Activated naive CD4-positive, alpha-beta T cell (primary cell): ENCODE results near the gene PPP6R3.
"Not testable (repeated sequence)": the region's sequence is repeated elsewhere in the genome, so short reads cannot be mapped to it uniquely, and the experiment has no call there.

ENCODE experiments used
- DNase-seq, 4 experiments: peaks; one replicate each; lab custom pipeline; 2025; lab: John Stamatoyannopoulos, UW

The PPP6R3 gene

DNA sequence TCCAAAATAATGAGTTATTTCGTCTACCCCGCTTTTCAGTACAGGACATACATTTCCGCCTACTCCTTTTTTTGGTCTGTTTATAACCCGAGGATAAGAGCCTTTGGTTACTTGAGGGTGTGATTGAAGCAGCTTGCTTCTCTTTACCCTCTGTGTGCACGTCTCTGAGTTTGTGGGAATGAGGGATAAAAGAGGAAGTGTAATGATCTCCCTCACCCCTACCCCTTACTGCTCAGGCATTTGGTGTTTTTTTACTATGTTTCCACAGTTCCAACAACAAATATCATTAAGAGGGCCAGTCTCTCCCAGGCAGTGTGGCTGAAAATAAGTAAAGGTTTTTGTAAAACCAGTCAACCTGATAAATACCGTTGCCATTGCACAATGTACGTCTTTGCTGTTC, 140.6 kb downstream of the PPP6R3 start:
- DNase-seq = no peak

GRCh38 chr11:68609761-68610160, 149.2 kb downstream of the PPP6R3 start:
- no peak for DNase-seq

GRCh38 chr11:68610452-68611116, 150.0 kb downstream of the PPP6R3 start:
- no peak for DNase-seq

DNA sequence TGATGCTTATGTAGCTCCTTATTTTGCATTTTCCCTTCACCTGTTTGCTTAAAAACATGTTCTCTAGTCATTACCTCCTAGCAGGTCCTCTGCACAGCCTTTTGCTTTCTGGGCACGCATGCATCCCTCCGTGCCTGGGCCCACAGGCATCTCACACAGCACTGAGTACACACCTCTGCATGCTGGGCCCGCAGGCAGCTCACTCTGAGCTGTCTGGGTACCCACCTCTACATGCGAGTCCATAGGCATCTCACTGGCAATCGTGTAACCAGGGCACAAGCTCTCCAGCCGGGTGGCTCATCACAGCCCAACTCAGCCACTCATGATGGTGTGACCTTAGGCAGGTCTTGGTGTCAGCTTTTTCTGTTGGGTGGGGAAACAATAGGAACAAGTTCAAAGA, 155.1 kb downstream of the PPP6R3 start:
- DNase-seq = no peak

DNA sequence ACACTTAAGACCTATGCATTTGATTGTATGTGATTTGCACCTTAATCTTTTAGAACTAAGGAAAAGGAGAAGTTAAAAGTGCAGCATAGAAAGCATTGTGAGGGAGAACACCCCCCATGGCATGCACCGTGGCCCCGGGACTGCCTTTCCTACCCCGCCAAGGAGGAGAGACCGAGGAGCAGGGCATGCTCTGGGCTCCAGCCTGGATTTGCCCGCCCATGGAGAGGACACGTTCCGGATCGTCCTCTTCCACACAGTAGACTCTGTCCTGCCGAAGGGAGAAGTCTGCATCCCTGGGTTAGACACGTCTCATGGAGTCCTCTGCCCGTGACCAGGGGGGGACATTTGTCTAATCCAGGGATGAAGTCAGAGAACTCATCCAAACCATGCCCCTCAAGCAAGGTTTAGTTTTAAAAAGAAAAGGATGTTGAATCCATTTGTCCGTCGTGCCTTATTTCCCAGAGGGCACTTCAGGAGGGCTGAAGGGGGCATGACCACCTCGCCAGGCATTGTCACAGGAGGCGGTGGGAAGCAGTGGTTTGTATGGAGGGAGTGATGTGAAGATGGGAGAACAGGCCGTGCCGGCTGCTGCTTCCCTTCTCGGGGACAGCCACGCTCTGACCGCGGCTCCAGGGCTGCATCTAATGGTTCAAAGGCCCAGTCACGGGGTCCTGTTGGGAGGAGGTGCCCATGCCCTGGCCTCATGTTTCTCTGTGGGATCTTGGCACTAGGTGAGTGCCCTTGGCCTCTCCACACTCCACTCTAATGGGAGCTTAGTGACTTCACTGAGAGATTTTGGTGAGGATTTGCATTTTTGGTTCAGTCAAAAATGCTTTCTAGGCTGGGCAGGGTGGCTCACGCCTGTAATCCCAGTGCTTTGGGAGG, 157.6 kb downstream of the PPP6R3 start:
- no peak for DNase-seq

DNA sequence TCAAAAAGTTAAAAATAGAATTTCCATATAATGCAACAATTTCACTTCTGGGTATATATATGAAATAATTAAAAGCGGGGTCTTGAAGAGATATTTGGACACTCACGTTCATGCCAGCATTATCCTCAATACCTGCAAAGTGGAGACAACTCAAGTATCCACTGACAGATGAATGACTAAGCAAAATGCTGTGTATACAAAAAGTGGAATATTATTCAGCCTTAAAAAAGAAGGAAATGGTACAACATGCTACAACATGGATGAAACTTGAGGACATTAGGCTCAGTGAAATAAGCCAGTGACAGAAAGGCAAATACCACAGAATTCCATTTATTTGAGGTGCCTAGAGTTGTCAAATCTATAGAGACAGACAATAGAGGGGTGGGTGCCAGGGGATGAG, 161.3 kb downstream of the PPP6R3 start:
- DNase-seq = no peak

GRCh38 chr11:68623706-68624105, 163.2 kb downstream of the PPP6R3 start:
- not testable (repeated sequence) for DNase-seq

GRCh38 chr11:68625069-68625468, 164.5 kb downstream of the PPP6R3 start:
- DNase-seq = not testable (repeated sequence)

DNA sequence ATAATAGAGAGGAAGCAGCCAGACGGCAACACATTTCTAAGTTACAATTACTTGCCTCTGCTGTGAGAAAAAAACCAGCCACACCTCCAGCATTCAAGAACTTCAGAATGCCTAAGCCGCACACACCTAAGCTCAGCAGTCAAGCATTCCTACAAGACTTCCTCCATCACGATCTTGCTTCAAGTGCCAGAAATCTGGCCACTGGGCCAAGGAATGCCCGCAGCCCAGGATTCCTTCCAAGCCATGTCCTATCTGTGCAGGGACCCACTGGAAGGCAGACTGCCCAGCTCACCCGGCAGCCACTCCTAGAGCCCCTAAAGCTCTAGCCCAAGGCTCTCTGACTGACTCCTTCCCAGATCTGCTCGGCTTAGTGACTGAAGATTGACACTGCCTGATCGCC, 165.7 kb downstream of the PPP6R3 start:
- not testable (repeated sequence) for DNase-seq

DNA sequence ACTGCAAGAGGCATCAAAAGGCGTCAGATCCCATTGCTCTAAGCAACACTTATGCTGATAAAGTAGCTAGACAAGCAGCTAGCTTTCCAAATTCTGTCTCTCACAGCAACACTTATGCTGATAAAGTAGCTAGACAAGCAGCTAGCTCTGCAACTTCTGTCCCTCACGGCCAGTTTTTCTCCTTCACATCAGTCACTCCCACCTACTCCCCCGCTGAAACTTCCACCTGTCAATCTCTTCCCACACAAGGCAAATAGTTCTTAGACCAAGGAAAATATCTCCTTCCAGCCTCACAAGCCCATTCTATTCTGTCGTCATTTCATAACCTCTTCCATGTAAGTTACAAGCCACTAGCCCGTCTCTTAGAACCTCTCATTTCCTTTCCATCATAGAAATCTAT, 168.3 kb downstream of the PPP6R3 start:
- not testable (repeated sequence) for DNase-seq

GRCh38 chr11:68632375-68632774, 171.8 kb downstream of the PPP6R3 start:
- not testable (repeated sequence) for DNase-seq

DNA sequence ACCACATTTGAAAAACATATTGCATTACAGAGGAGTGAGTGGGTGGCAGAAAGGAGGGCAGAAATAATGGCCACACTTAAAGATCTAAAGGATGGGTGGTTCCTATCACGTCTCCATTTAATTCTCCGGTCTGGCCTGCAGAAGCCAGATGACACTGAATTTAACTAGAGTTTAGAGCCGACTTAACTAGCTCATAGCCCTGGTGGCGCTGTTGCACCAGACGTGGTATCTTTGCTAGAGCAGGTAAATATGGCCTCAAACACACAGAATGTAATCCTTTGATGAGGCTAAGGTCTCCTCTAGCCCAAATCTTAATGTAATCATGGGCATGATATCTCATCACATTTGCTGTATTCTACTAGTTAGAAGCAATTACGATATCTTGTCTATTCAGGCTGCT, 172.2 kb downstream of the PPP6R3 start:
- peak in 1 of 4 experiments; percentile 37 for DNase-seq

DNA sequence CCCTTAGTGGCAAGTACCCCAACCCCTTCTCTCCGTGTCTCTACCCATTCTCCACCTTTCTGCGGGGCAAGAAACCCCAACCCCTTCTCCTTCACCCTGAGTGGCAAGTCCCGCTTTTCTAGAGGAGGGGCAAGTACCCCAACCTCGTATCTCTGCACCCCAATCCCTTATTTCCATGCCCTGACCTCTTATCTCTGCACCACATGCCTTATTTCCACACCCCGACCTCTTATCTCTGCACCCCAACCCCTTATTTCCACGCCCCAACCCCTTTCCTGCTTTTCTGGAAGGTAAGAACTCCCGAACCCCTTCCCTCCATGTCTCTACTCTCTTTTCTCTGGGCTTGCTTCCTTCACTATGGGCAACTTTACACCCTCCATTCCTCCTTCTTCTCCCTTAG, 174.1 kb downstream of the PPP6R3 start:
- DNase-seq = not testable (repeated sequence)

DNA sequence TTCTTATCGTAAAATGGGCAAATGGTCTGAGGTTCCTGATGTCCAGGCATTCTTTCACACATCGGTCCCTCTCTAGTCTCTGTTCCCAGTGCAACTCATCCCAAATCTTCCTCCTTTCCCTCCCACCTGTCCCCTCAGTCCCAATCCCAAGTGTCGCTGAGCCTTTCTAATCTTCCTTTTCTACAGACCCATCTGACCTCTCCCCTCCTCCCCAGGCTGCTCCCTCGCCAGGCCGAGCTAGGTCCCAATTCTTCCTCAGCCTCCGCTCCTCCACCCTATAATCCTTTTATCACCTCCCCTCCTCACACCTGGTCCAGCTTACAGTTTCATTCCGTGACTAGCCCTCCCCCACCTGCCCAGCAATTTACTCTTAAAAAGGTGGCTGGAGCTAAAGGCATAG, 174.6 kb downstream of the PPP6R3 start:
- not testable (repeated sequence) for DNase-seq

DNA sequence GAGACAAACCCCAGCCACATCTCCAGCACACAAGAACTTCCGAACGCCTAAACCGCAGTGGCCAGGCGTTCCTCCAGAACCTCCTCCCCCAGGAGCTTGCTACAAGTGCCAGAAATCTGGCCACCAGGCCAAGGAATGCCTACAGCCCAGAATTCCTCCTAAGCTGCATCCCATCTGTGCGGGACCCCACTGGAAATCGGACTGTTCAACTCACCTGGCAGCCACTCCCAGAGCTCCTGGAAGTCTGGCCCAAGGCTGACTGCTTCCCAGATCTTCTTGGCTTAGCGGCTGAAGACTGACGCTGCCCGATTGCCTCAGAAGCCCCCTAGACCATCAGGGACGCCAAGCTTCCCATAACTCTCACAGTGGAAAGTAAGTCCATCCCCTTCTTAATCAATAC, 175.3 kb downstream of the PPP6R3 start:
- DNase-seq = not testable (repeated sequence)

GRCh38 chr11:68639322-68639721, 178.8 kb downstream of the PPP6R3 start:
- not testable (repeated sequence) for DNase-seq

- no peak for DNase-seq
Measured at GRCh38 chr11:68641880-68642279, 181.3 kb downstream of the PPP6R3 start.

- DNase-seq = no peak
Measured at GRCh38 chr11:68643585-68643984, 183.0 kb downstream of the PPP6R3 start.

GRCh38 chr11:68646832-68647231, 186.3 kb downstream of the PPP6R3 start:
- DNase-seq = no peak

DNA sequence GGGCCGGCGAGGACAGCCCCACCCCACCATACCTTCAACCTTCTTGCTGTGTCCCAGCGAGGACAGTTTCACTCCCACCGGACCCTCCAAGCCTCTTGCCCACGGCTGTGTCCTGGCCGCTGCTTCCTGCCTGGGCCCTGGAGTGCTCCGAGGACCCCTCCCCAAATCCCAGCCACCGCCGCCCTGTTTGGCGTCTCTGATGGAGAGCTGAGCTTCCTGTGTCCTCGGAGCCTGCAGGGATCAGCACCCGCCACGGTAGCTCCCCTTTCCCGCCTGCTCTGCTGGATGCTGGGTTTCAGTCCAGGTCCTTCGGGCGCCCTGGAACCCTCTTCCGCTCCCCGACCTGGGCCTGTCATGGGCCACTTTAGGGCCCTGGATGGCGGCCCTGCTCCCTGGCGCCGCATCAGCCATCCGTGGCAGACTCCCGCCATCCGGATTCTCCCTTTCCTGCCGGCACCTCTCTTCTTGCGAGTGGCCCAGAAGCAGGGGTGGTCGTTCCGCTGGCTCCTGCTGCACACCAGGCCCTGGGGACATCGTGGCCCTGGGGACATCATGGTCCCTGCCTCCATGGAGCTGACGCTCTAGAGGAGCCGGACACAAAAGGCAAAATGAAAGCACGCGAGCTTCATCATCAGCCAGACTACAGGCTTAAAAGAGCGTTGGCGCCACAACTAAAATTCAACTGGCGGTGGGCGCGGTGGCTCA, 189.5 kb downstream of the PPP6R3 start:
- no peak for DNase-seq

GRCh38 chr11:68650801-68651200, 190.2 kb downstream of the PPP6R3 start:
- DNase-seq = no peak

DNA sequence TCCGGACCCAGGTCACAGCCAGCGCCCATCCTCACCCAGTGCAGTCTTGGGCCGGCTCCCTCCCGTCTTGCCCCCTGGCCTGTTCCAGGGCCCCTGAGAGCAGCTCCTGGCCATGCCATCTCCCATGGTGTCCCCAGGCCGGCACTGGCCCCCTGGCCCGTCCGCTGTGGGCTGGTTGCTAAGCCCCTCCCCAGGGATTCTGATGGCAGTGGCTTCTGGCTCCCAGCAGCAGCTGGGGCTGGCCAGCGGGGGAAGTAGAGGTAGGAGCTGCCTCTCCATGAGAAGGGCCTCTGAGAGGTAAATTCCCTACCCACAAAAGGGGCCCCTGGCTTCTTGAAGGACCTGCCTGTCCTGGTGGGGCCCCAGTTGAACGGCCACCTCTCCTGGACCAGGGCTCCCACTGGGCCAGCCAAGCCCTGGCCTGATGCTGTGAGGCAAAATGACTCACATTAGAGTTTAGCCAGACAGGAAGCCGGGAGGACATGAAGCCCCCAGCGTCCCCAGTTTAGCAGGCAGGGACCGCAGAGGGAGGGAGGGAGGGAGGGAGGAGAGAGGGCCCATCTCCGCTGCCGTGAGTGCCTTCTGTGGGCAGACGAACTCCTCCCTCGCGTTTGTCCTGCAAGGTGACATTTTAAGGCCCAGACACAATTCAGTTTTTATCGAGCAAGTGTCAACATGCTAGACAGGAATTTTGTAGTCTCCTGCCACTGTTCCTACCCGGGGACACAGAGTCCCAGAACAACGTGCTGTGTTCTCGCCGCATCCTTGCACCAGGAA, 190.8 kb downstream of the PPP6R3 start:
- no peak for DNase-seq
